Cardiac muscle cell (in vitro differentiated cells and primary cell): Measurements from ENCODE around the gene ZIC4. TPM values are rescaled to one million over a fixed set of nuclear protein-coding genes. Genes with fewer than 3 reads are reported as not detected.

Source experiments
- DNase-seq, 2 donors: peaks; one replicate each; pipeline versions ENCODE4 v3.0.0 to v3.0.0-alpha.2; 2010 to 2017; ENCODE audit warnings: low read depth in 1 of 2, low spot score in 1 of 2
- H3K27ac ChIP-seq: fragments of 200-600 bp; sonication (generic); 2 replicates; pipeline ENCODE4 v1.5.1; 2016
- H3K27me3 ChIP-seq: fragments of 200-600 bp; sonication (generic); 2 replicates; pipeline ENCODE4 v1.6.0; 2016; ENCODE audit warnings: control low read depth
- H3K36me3 ChIP-seq: fragments of 200-600 bp; sonication (generic); 2 replicates; pipeline ENCODE4 v1.5.1; 2016; ENCODE audit warnings: control low read depth
- H3K4me1 ChIP-seq: fragments of 200-600 bp; sonication (generic); 2 replicates; pipeline ENCODE4 v1.8.1; 2017; ENCODE audit warnings: low read depth, mild to moderate bottlenecking, mixed run types
- H3K4me3 ChIP-seq: fragments of 200-600 bp; sonication (generic); 2 replicates; pipeline ENCODE4 v1.5.1; 2016; ENCODE audit warnings: mild to moderate bottlenecking
- H3K9me3 ChIP-seq: fragments of 200-600 bp; sonication (generic); 2 replicates; pipeline ENCODE4 v1.5.1; 2017; ENCODE audit warnings: low read depth, mild to moderate bottlenecking, control low read depth
- CTCF ChIP-seq: IDR thresholded peaks from 2 replicates; pipeline ENCODE4 v1.5.1; 2012; ENCODE audit warnings: low read depth, mild to moderate bottlenecking, low read length
- polyA plus RNA-seq: library from polyadenylated mRNA; unstranded; fragments of >200 nt; fragmentation: Nextera tagmentation; extraction: Ambion mirVana; gene quantifications from 2 replicates; pipeline ENCODE4 v1.2.1, GENCODE V29; 2016
- total RNA-seq: library from RNA; depleted of rRNA; stranded (reverse); fragments of >200 nt; gene quantifications from 2 replicates; pipeline ENCODE4 v1.2.3, GENCODE V29; 2016

ZIC4 gene
- total and polyA plus RNA-seq, 2 experiments from 2014 or later, result not detected

GRCh38 chr3:147416931-147417330 is 10.6 kb upstream of the ZIC4 start:
- peaks cover 100% of the 10 kb centered on the region for H3K27me3 ChIP-seq
- no peak overlapping the region for H3K4me3 ChIP-seq
- no peak for TF ChIP-seq CTCF
- no peak overlapping the region for H3K27ac ChIP-seq
- H3K4me1 ChIP-seq, result no peaks in the 10 kb centered on the region
- DNase-seq, result no peak
- no peaks in the 10 kb centered on the region for H3K36me3 ChIP-seq
- no peaks in the 10 kb centered on the region for H3K9me3 ChIP-seq

- peaks cover 100% of the 10 kb centered on the region for H3K27me3 ChIP-seq
- no peak overlapping the region for H3K4me3 ChIP-seq
- H3K36me3 ChIP-seq, result no peaks in the 10 kb centered on the region
- no peak for DNase-seq
- no peak for TF ChIP-seq CTCF
- H3K4me1 ChIP-seq, result no peaks in the 10 kb centered on the region
- H3K27ac ChIP-seq, result no peak overlapping the region
- no peaks in the 10 kb centered on the region for H3K9me3 ChIP-seq
These were observed 9.5 kb upstream of the ZIC4 start for GRCh38 chr3:147415874-147416273.

GRCh38 chr3:147415286-147415685 is 8.9 kb upstream of the ZIC4 start:
- Histone ChIP-seq H3K4me3 (no peak overlapping the region), H3K4me1 (no peaks in the 10 kb centered on the region), H3K27me3 (peaks cover 100% of the 10 kb centered on the region), H3K36me3 (no peaks in the 10 kb centered on the region), H3K27ac (no peak overlapping the region), H3K9me3 (no peaks in the 10 kb centered on the region)
- no peak for TF ChIP-seq CTCF
- DNase-seq, result no peak

- no peak overlapping the region for H3K27ac ChIP-seq
- peaks cover 100% of the 10 kb centered on the region for H3K27me3 ChIP-seq
- H3K36me3 ChIP-seq, result no peaks in the 10 kb centered on the region
- TF ChIP-seq CTCF, result no peak
- no peaks in the 10 kb centered on the region for H3K4me1 ChIP-seq
- no peak for DNase-seq
- H3K4me3 ChIP-seq, result no peak overlapping the region
- no peaks in the 10 kb centered on the region for H3K9me3 ChIP-seq
These were observed 8.2 kb upstream of the ZIC4 start for GRCh38 chr3:147414390-147415138.

GRCh38 chr3:147413686-147414389 is 7.5 kb upstream of the ZIC4 start:
- Histone ChIP-seq H3K27me3 (peaks cover 100% of the 10 kb centered on the region), H3K4me3 (no peak overlapping the region), H3K9me3 (no peaks in the 10 kb centered on the region), H3K36me3 (no peaks in the 10 kb centered on the region), H3K4me1 (peaks cover 4% of the 10 kb centered on the region), H3K27ac (no peak overlapping the region)
- DNase-seq, result no peak
- no peak for TF ChIP-seq CTCF
